HUES6 (cell line): ENCODE results near the gene RBM38.

Experiments used
- H3K27ac ChIP-seq: 2 replicates; pipeline ENCODE4 v1.7.0; 2013; ENCODE audit warnings: low read depth, mild to moderate bottlenecking, low read length, inconsistent platforms
- H3K27me3 ChIP-seq: 2 replicates; pipeline ENCODE4 v1.6.1; 2013; ENCODE audit warnings: low read length; ENCODE audit not compliant: control insufficient read depth, insufficient read depth
- H3K36me3 ChIP-seq: 2 replicates; pipeline ENCODE4 v1.6.1; 2013; ENCODE audit warnings: low read length; ENCODE audit not compliant: control insufficient read depth, insufficient read depth
- H3K4me1 ChIP-seq: 2 replicates; pipeline ENCODE4 v1.6.1; 2013; ENCODE audit warnings: low read length; ENCODE audit not compliant: control insufficient read depth, insufficient read depth
- H3K4me3 ChIP-seq: 2 replicates; pipeline ENCODE4 v1.5.1; 2013; ENCODE audit warnings: low read depth, low read length
- H3K9ac ChIP-seq: one replicate; pipeline ENCODE4 v1.6.1; 2013; ENCODE audit warnings: mild to moderate bottlenecking, low read length
- H3K9me3 ChIP-seq: 2 replicates; pipeline ENCODE4 v1.6.1; 2013; ENCODE audit warnings: low read depth, low read length; ENCODE audit not compliant: control insufficient read depth, insufficient read depth

RBM38 gene

DNA sequence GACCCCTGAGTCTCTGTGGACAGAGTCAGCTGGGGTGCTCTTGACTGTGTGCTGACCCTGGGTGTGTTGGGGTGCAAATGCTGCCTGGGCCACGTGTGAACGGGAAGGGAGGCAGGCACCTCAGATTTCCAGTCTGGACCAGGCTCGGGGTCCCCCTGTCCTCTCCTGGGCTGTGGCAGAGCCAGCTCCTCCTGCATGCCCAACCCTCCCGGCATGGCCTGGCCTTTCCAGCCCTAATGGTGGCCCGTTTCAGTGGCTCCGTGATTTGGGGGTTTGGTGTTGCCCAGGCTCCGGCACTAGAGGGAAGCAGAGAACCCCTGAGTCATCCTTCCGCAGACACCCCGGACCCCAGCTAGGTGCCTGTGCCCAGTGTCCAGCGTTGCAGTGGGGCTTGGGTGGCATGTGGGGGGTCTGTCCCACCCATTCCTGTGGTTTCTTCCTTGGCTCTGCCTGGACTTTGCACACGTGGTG, 9.1 kb downstream of the RBM38 start:
- Histone ChIP-seq H3K27me3 (no peaks in the 10 kb centered on the region), H3K9ac (no peak overlapping the region), H3K4me3 (no peak overlapping the region), H3K27ac (no peak overlapping the region), H3K4me1 (peaks cover 11% of the 10 kb centered on the region; the same call in 1 of the 2 replicates), H3K9me3 (no peaks in the 10 kb centered on the region), H3K36me3 (peaks cover 85% of the 10 kb centered on the region)

DNA sequence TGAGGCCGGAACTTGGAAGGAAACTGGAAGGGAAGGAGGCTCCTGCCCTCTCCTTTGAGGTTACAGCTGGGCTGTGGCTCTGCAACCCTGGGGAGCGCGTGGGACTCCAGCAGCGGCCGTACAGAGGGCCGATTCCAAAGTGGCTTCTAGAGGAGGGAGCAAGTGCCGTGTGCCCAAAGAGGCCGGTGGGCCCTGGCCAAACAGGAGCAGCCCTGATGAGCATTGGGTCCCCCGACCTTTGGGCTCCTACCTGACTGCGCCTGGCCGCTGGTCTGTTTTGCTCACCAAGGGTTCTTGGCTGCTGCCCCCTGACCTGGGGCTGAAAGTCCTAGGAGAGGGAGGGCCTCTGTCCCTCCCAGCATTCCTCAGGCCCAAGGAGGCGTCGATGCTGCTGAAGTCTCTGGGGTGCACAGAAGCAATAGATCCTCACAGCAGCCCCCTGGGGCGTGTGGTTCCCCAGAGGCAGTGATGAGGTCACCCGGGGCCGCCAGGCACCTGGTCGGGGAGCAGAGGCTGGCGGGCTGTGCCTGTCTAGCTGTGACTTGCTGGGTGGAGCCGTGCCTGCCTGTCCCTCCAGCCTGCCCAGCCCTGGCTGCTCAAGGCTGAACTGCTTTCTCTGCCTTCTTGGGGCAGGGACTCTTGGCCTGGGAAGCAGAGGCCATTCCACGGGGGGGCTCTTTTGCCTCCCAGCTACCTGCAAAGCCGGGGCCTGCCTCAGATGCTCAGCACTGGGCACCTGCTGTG, 9.8 kb downstream of the RBM38 start:
- peaks cover 4% of the 10 kb centered on the region; the same call in 1 of the 2 replicates for H3K4me1 ChIP-seq
- no peak overlapping the region for H3K4me3 ChIP-seq
- H3K9ac ChIP-seq: no peak overlapping the region
- H3K27ac ChIP-seq: no peak overlapping the region
- no peaks in the 10 kb centered on the region for H3K27me3 ChIP-seq
- peaks cover 90% of the 10 kb centered on the region for H3K36me3 ChIP-seq
- H3K9me3 ChIP-seq: no peaks in the 10 kb centered on the region

DNA sequence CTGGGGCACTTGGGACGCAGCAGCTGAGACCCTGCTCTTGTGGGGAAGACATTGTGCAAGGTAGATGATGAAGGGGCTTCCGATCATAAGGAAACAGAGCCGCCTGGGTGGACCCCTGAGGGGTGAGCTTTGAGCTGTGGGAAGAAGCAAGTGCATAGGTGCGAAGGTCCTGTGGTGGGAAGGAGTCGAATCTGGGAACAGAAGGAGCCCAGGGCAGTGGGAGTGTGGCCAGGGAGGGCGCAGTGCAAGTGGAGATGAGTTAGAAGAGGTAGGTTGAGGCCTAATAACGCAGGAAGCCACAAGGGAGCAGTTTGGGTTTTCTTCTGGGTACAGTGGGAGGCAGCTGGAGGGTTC, 10.3 kb downstream of the RBM38 start:
- peaks cover 90% of the 10 kb centered on the region for H3K36me3 ChIP-seq
- no peaks in the 10 kb centered on the region for H3K9me3 ChIP-seq
- H3K27ac ChIP-seq: no peak overlapping the region
- no peak overlapping the region for H3K9ac ChIP-seq
- H3K4me1 ChIP-seq: peaks cover 4% of the 10 kb centered on the region; the same call in 1 of the 2 replicates
- no peaks in the 10 kb centered on the region for H3K27me3 ChIP-seq
- H3K4me3 ChIP-seq: no peak overlapping the region

DNA sequence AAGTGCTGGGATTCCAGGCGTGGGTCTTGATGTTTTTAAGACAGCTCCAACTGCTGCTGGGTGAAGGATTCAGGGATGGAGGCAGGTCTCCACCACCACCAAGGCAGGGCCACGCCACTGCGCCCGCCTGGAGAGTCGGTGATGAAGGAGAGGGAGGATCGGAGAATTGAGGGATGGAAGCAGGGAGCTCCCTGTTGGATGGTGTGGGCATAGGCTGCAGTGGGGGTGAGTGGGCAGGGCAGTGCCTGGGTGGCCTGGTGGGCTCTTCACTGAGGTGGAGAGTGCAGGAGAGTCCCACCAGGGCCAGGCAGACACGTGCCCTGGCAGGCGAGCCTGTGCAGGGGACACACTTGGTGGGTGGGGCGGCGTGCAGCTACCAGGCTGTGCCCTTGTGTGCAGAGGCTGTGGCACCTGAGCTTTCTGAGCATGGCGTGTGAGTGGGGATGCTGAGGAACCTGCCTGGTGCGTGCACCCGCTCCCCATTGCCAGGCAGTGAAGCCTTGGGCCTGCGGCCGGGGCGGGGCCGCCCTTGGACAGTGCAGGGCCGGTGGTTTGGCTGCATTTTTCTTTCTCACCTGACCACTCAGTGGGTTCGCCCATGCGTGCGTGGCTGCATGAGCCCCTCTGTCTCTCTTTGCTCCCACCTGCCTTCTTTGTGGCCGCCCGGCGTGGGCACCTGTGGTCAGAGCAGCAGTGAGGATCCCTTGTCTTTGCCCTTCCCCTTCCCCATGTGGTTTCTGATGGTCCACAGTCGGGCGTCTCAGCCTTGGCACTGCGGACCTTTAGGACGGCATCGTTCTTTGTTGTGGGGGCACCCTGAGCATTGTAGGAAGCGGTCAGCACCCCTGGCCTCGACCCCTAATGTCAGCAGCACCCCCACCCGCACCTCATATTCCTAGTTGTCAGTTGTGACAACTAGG, 11.3 kb downstream of the RBM38 start:
- H3K27ac ChIP-seq: no peak overlapping the region
- no peaks in the 10 kb centered on the region for H3K27me3 ChIP-seq
- H3K9ac ChIP-seq: no peak overlapping the region
- H3K9me3 ChIP-seq: no peaks in the 10 kb centered on the region
- H3K4me1 ChIP-seq: no peaks in the 10 kb centered on the region
- H3K4me3 ChIP-seq: no peak overlapping the region
- H3K36me3 ChIP-seq: peaks cover 88% of the 10 kb centered on the region

DNA sequence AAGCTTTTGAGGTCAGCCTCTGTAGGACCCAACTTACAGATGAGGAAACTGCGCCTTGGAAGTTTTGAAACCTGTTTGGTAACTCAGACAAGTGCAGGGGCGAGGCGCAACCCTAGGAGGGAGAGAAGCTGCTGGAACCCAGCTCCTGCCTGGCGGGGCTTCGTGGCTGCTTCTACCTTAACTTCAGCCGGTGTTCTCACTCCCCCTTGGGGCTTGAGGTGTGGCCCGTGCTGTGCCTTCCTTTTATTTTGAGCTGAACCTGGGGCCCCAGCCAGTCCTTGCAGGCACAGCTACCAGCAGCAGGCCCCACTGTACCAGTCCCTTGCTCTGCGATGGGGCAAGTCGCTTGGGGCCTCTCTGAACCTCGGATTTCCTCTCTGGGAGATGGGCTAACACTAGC, 12.0 kb downstream of the RBM38 start:
- H3K27ac ChIP-seq: no peak overlapping the region
- no peak overlapping the region for H3K9ac ChIP-seq
- no peaks in the 10 kb centered on the region for H3K9me3 ChIP-seq
- no peaks in the 10 kb centered on the region for H3K4me1 ChIP-seq
- H3K27me3 ChIP-seq: no peaks in the 10 kb centered on the region
- H3K4me3 ChIP-seq: no peak overlapping the region
- H3K36me3 ChIP-seq: peaks cover 88% of the 10 kb centered on the region

DNA sequence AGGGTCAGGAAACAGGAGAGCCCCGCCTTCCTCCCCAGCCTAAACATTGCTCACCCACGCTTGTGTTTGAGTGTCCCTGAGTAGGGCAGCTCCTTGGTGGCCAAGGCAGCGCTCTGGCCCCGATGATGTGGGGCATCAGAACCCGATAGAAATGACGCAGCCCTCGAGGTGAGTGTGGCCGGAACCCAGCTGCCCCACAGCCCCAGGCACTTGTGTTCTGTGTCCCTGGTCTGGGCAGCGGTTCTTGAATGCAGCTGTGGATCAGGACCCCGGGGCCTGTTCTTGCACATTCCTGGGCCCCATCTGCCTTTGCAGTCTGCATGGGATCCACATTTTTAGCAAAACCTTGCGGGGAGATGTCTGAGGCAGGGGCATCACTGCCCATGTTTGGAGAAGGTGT, 12.8 kb downstream of the RBM38 start:
- no peak overlapping the region for H3K9ac ChIP-seq
- peaks cover 89% of the 10 kb centered on the region for H3K36me3 ChIP-seq
- H3K27ac ChIP-seq: no peak overlapping the region
- no peaks in the 10 kb centered on the region for H3K4me1 ChIP-seq
- H3K9me3 ChIP-seq: no peaks in the 10 kb centered on the region
- H3K4me3 ChIP-seq: no peak overlapping the region
- H3K27me3 ChIP-seq: no peaks in the 10 kb centered on the region

DNA sequence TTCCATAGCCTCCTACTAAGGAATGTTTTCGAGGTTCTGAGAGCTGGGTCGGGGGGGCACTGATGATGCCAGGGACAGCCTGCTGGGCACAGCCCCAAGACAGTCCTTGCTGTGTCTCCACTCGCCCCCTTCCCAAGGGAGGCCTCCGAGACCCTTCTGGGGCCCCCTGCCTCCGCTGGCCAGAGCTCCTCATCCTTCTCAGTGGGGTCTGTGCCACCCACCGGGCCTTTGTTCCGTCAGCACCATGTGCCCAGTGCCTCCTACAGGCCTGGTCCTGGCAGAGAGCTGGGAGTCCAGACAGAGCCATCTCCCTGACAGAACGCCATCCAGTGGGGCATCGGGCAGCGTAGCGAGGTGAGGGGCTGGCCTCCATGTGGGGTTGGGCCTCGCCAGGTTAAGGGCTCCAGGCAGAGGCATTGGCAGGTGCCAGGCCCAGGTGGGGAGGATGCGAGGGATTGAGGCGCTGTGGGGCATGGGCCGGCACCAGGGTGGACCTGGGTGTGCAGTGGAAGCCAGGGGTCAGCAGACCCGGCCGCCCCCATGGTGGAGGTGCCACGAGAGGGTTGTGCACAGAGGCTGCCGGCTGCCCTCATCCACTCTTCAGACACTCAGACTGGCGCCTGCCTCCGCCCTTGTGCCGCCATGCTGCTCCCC, 13.3 kb downstream of the RBM38 start:
- Histone ChIP-seq H3K27ac (no peak overlapping the region), H3K27me3 (no peaks in the 10 kb centered on the region), H3K36me3 (peaks cover 93% of the 10 kb centered on the region), H3K9me3 (no peaks in the 10 kb centered on the region), H3K9ac (no peak overlapping the region), H3K4me1 (peaks cover 2% of the 10 kb centered on the region; the same call in 1 of the 2 replicates), H3K4me3 (no peak overlapping the region)

DNA sequence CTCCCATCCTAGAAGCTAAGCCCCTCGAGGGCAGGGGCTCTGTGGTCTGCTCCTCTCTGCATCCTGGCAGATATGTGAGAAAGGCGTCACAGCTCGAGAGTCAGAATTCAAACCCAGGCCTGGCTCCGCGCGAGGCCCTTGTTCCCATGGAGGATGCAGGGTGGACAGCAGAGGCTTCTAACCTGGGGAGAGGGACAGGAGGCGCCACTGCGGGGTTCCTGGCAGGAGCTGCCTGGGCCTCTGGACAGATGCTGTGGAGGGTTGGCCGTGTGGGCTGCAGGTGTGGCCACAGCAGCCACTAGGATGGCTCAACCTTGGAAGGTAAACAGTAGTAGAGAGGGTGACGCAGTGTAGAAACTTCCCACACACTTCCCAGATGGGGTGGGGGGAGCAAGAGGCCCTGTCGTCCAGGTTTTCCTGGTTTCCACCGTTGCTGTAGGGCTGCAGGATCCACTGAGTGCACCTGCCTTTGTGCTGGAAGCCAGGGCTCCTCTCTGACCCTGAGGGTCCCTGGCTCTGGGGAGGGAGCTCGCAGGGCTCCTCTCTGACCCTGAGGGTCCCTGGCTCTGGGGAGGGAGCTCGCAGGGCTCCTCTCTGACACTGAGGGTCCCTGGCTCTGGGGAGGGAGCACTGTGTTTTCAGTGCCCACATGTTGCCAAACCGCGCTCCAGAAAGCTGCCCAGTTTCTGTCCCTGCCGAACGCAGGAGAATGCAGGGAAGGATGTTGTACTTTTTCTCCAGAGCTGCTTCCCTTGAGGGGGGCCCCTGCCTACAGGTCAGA, 14.2 kb downstream of the RBM38 start:
- Histone ChIP-seq H3K4me1 (peaks cover 6% of the 10 kb centered on the region; the same call in 1 of the 2 replicates), H3K27ac (no peak overlapping the region), H3K27me3 (no peaks in the 10 kb centered on the region), H3K36me3 (peaks cover 87% of the 10 kb centered on the region), H3K9me3 (no peaks in the 10 kb centered on the region), H3K9ac (no peak overlapping the region), H3K4me3 (no peak overlapping the region)

DNA sequence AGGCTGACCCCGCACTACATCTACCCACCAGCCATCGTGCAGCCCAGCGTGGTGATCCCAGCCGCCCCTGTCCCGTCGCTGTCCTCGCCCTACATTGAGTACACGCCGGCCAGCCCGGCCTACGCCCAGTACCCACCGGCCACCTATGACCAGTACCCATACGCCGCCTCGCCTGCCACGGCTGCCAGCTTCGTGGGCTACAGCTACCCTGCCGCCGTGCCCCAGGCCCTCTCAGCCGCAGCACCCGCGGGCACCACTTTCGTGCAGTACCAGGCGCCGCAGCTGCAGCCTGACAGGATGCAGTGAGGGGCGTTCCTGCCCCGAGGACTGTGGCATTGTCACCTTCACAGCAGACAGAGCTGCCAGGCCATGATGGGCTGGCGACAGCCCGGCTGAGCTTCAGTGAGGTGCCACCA, 16.4 kb downstream of the RBM38 start:
- Histone ChIP-seq H3K9me3 (no peaks in the 10 kb centered on the region), H3K27me3 (no peaks in the 10 kb centered on the region), H3K4me3 (no peak overlapping the region), H3K4me1 (peaks cover 8% of the 10 kb centered on the region; the same call in 1 of the 2 replicates), H3K36me3 (peaks cover 67% of the 10 kb centered on the region), H3K27ac (no peak overlapping the region), H3K9ac (no peak overlapping the region)

DNA sequence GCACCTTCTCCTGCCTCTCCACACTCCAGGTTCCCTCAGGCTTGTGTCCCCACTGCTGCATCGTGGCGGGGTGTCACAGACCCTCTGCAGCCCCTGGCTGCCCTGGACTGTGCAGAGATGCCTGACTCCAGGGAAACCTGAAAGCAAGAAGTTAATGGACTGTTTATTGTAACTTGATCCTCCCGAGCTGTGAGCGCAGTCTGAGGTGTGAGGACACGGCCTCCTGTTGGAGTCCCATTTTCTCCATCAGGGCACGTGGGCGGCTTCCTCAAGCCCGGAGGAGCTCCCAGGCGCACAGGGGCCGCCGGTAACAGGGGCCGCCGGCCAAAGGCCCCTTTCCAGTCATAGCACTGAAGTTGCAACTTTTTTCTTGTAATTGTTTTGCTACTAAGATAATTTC, 16.9 kb downstream of the RBM38 start:
- no peaks in the 10 kb centered on the region for H3K9me3 ChIP-seq
- no peak overlapping the region for H3K27ac ChIP-seq
- peaks cover 61% of the 10 kb centered on the region for H3K36me3 ChIP-seq
- H3K27me3 ChIP-seq: no peaks in the 10 kb centered on the region
- no peak overlapping the region for H3K9ac ChIP-seq
- H3K4me3 ChIP-seq: no peak overlapping the region
- peaks cover 8% of the 10 kb centered on the region; the same call in 1 of the 2 replicates for H3K4me1 ChIP-seq
